Smooth muscle cell (in vitro differentiated cells): ENCODE measurements around the gene TBCA. TPM values are rescaled to one million over a fixed set of nuclear protein-coding genes. Genes with fewer than 3 reads are reported as not detected.

Experiments used
- DNase-seq: peaks from one replicate; lab custom pipeline; 2025; ENCODE audit not compliant: unreplicated experiment; lab: John Stamatoyannopoulos, UW
- H2AFZ ChIP-seq: fragments of 200-600 bp; sonication (generic); 2 replicates; pipeline ENCODE4 v1.6.0; 2016; ENCODE audit warnings: antibody characterized with exemption, low read depth, mild to moderate bottlenecking
- H3F3A ChIP-seq: fragments of 200-600 bp; sonication (generic); 2 replicates; pipeline ENCODE4 v1.6.0; 2017; ENCODE audit warnings: antibody characterized with exemption, low read depth
- H3K27ac ChIP-seq: fragments of 200-600 bp; sonication (generic); 2 replicates; pipeline ENCODE4 v1.5.1; 2016; ENCODE audit warnings: low read depth, mild to moderate bottlenecking
- H3K27me3 ChIP-seq: fragments of 200-600 bp; sonication (generic); 2 replicates; pipeline ENCODE4 v1.6.1; 2016; ENCODE audit warnings: low read depth, mild to moderate bottlenecking
- H3K36me3 ChIP-seq: fragments of 200-600 bp; sonication (generic); 2 replicates; pipeline ENCODE4 v1.5.1; 2016; ENCODE audit warnings: low read depth
- H3K4me1 ChIP-seq: fragments of 200-600 bp; sonication (generic); 2 replicates; pipeline ENCODE4 v1.5.1; 2016; ENCODE audit warnings: low read depth
- H3K4me2 ChIP-seq: fragments of 200-600 bp; sonication (generic); 2 replicates; pipeline ENCODE4 v1.6.0; 2016; ENCODE audit warnings: mild to moderate bottlenecking
- H3K4me3 ChIP-seq: fragments of 200-600 bp; sonication (generic); 2 replicates; pipeline ENCODE4 v1.5.1; 2016; ENCODE audit warnings: mild to moderate bottlenecking
- H3K79me2 ChIP-seq: fragments of 200-600 bp; sonication (generic); 2 replicates; pipeline ENCODE4 v1.6.0; 2016; ENCODE audit warnings: low read depth, mild to moderate bottlenecking
- H3K9ac ChIP-seq: fragments of 200-600 bp; sonication (generic); 2 replicates; pipeline ENCODE4 v1.6.0; 2016; ENCODE audit warnings: low read depth
- H3K9me3 ChIP-seq: fragments of 200-600 bp; sonication (generic); replicated peaks from 2 replicates; pipeline ENCODE4 v1.5.1; 2016; ENCODE audit warnings: low read depth
- H4K20me1 ChIP-seq: fragments of 200-600 bp; sonication (generic); 2 replicates; pipeline ENCODE4 v1.6.0; 2016; ENCODE audit warnings: low read depth
- CTCF ChIP-seq: fragments of 200-600 bp; sonication (generic); IDR thresholded peaks from 2 replicates; pipeline ENCODE4 v1.5.1; 2017; ENCODE audit warnings: borderline replicate concordance, mild to moderate bottlenecking, antibody characterized with exemption; ENCODE audit not compliant: insufficient read depth, poor library complexity, severe bottlenecking
- WGBS: methylation state at CpG from one replicate; pipeline ENCODE4 v1.1.7; 2016; ENCODE audit warnings: low lambda C conversion rate; 5-methylcytosine and 5-hydroxymethylcytosine counted together
- polyA plus RNA-seq: library from polyadenylated mRNA; unstranded; fragments of >200 nt; fragmentation: Nextera tagmentation; extraction: Ambion mirVana; gene quantifications from 2 replicates; pipeline ENCODE4 v1.2.1, GENCODE V29; 2016
- total RNA-seq: library from RNA; depleted of rRNA; stranded (reverse); fragments of >200 nt; gene quantifications from 2 replicates; pipeline ENCODE4 v1.2.3, GENCODE V29; 2014

TBCA gene
- total and polyA plus RNA-seq, 2 experiments from 2014 or later, result 198 to 218 TPM

- H3K27ac ChIP-seq, result no peak overlapping the region
- H3K9ac ChIP-seq, result no peak overlapping the region
- no peaks in the 10 kb centered on the region for H3K27me3 ChIP-seq
- no peaks in the 10 kb centered on the region for H3F3A ChIP-seq
- TF ChIP-seq CTCF, result no peak
- no peaks in the 10 kb centered on the region for H3K4me1 ChIP-seq
- H2AFZ ChIP-seq, result no peak overlapping the region
- no peaks in the 10 kb centered on the region for H4K20me1 ChIP-seq
- H3K4me2 ChIP-seq, result no peak overlapping the region
- DNase-seq, result no peak
- WGBS, result 91% methylated on average over 3 of the region's 3 CpGs
- no peaks in the 10 kb centered on the region for H3K9me3 ChIP-seq
- H3K36me3 ChIP-seq, result no peaks in the 10 kb centered on the region
- no peak overlapping the region for H3K4me3 ChIP-seq
- no peaks in the 10 kb centered on the region for H3K79me2 ChIP-seq
These were observed 19.7 kb upstream of the TBCA start for GRCh38 chr5:77795846-77796245.

GRCh38 chr5:77795268-77795667 is 19.1 kb upstream of the TBCA start:
- H3K27me3 ChIP-seq, result no peaks in the 10 kb centered on the region
- no peak overlapping the region for H3K4me3 ChIP-seq
- no peaks in the 10 kb centered on the region for H3K9me3 ChIP-seq
- H3F3A ChIP-seq, result no peaks in the 10 kb centered on the region
- H3K9ac ChIP-seq, result no peak overlapping the region
- H3K4me2 ChIP-seq, result no peak overlapping the region
- H4K20me1 ChIP-seq, result no peaks in the 10 kb centered on the region
- TF ChIP-seq CTCF, result no peak
- H3K27ac ChIP-seq, result no peak overlapping the region
- H3K36me3 ChIP-seq, result no peaks in the 10 kb centered on the region
- H3K4me1 ChIP-seq, result no peaks in the 10 kb centered on the region
- no peak overlapping the region for H2AFZ ChIP-seq
- DNase-seq, result no peak
- 86% methylated on average over 2 of the region's 2 CpGs for WGBS
- H3K79me2 ChIP-seq, result no peaks in the 10 kb centered on the region

- no peak overlapping the region for H3K27ac ChIP-seq
- no peaks in the 10 kb centered on the region for H3K4me1 ChIP-seq
- no peaks in the 10 kb centered on the region for H3K36me3 ChIP-seq
- no peak for DNase-seq
- no peaks in the 10 kb centered on the region for H3K79me2 ChIP-seq
- H4K20me1 ChIP-seq, result no peaks in the 10 kb centered on the region
- no peaks in the 10 kb centered on the region for H3K9me3 ChIP-seq
- no peaks in the 10 kb centered on the region for H3F3A ChIP-seq
- no peak for TF ChIP-seq CTCF
- WGBS, result 88% methylated on average over 2 of the region's 2 CpGs
- H3K27me3 ChIP-seq, result no peaks in the 10 kb centered on the region
- no peak overlapping the region for H3K4me2 ChIP-seq
- no peak overlapping the region for H2AFZ ChIP-seq
- no peak overlapping the region for H3K4me3 ChIP-seq
- H3K9ac ChIP-seq, result no peak overlapping the region
These were observed 15.8 kb upstream of the TBCA start for GRCh38 chr5:77791926-77792325.

GRCh38 chr5:77791356-77791755 is 15.2 kb upstream of the TBCA start:
- WGBS, result 94% methylated on average over 2 of the region's 2 CpGs
- Histone ChIP-seq H3K9ac (no peak overlapping the region), H3K79me2 (no peaks in the 10 kb centered on the region), H3F3A (no peaks in the 10 kb centered on the region), H3K9me3 (no peaks in the 10 kb centered on the region), H3K36me3 (no peaks in the 10 kb centered on the region), H3K4me2 (no peak overlapping the region), H4K20me1 (no peaks in the 10 kb centered on the region), H2AFZ (no peak overlapping the region), H3K27me3 (no peaks in the 10 kb centered on the region), H3K4me1 (no peaks in the 10 kb centered on the region), H3K27ac (no peak overlapping the region), H3K4me3 (no peak overlapping the region)
- DNase-seq, result no peak
- no peak for TF ChIP-seq CTCF
